ENCODE data around the gene NUTM2A. TPM values are rescaled to one million over a fixed set of nuclear protein-coding genes. Genes with fewer than 3 reads are reported as not detected.
"Not testable (repeated sequence)": the region's sequence is repeated elsewhere in the genome, so short reads cannot be mapped to it uniquely, and the experiment has no call there.

NUTM2A gene
- polyA plus RNA-seq (2013, experiment 1 of 2): 0.32 TPM
- polyA plus RNA-seq (2013, experiment 2 of 2): 0.32 TPM

DNA sequence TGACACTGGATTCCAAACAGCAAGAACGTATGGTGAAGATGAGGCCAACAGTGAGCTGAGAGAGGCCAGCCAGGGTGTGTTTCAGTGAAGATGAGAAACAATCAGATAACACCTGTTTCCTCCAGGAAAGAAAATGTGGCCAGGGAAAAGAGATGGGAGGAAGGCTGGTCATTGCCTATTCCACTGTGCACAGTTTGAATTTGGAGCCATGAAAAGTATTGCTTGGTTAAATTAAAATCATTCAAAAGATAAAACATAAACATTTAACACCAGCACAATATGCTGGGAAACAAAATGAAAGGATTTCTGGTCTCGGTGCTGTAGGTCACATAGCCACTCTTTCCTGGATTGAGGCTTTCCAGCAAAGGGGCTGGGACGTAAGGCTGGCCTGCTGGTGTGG is at the start of gene NUTM2A:
TSS of gene NUTM2A (plus strand) at position 301 of the 400 bp plus-strand sequence. CDS start 383 bp downstream, outside the sequence.
- H3K36me3 ChIP-seq (ENCODE audit: control insufficient read depth, insufficient read depth, low read length); H3K18ac ChIP-seq (ENCODE audit: low read length); H3K4me2 ChIP-seq (ENCODE audit: low read length); H3K4me3 ChIP-seq (ENCODE audit: low read length); H4K5ac ChIP-seq (ENCODE audit: low read length); H3K4ac ChIP-seq (ENCODE audit: low read depth, low read length); H3K56ac ChIP-seq (ENCODE audit: low read length); H3K23ac ChIP-seq (ENCODE audit: low read length); H4K8ac ChIP-seq (ENCODE audit: low read depth, low read length); DNase-seq; H2BK5ac ChIP-seq (ENCODE audit: low read length); H3K27me3 ChIP-seq (ENCODE audit: insufficient read depth, low read length, poor library complexity); H3K79me2 ChIP-seq (ENCODE audit: control insufficient read depth, insufficient read depth, low read length); H2AK5ac ChIP-seq (ENCODE audit: low read length); H3K4me1 ChIP-seq (ENCODE audit: control insufficient read depth, low read depth, low read length); H3K27ac ChIP-seq (ENCODE audit: low read depth, low read length); H3K79me1 ChIP-seq (ENCODE audit: low read length); H2BK120ac ChIP-seq (ENCODE audit: low read depth, low read length); H2BK15ac ChIP-seq (replicated peaks; ENCODE audit: low read depth); H3K9ac ChIP-seq (ENCODE audit: low read length): not testable (repeated sequence)
- WGBS (ENCODE audit: extremely low coverage, insufficient coverage, low lambda C conversion rate): no CpG with 5 or more reads among the region's 3 CpGs

DNA sequence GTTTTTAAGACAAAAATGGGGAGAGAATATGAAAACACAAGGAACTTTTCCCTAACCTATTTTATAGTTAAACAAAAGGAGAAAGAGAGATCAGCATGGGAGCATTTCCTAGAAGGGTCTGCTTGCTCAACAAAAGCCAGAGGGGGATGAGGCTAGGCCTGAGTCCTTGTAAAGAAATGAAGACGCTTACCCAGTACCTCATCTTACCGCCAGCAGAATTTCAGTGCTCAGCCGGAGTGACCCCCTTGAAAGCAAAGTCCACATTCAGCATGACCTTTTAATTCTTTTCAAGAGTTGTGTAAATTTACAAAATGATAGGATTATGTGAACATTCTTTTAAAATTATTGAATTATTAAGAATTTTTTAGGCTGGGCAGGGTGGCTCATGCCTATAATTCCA is 47.7 kb upstream of the NUTM2A start:
- not testable (repeated sequence) for H3K23ac ChIP-seq (ENCODE audit: low read length); H3K27ac ChIP-seq (ENCODE audit: low read depth, low read length); H4K5ac ChIP-seq (ENCODE audit: low read length); H2BK15ac ChIP-seq (replicated peaks; ENCODE audit: low read depth); H3K4ac ChIP-seq (ENCODE audit: low read depth, low read length); H3K4me3 ChIP-seq (ENCODE audit: low read length); H3K4me2 ChIP-seq (ENCODE audit: low read length); H2BK120ac ChIP-seq (ENCODE audit: low read depth, low read length); H3K4me1 ChIP-seq (ENCODE audit: control insufficient read depth, low read depth, low read length); H2AK5ac ChIP-seq (ENCODE audit: low read length); H3K56ac ChIP-seq (ENCODE audit: low read length); H3K9ac ChIP-seq (ENCODE audit: low read length); H3K36me3 ChIP-seq (ENCODE audit: control insufficient read depth, insufficient read depth, low read length); DNase-seq; H3K79me1 ChIP-seq (ENCODE audit: low read length); H3K27me3 ChIP-seq (ENCODE audit: insufficient read depth, low read length, poor library complexity); H3K18ac ChIP-seq (ENCODE audit: low read length); H4K8ac ChIP-seq (ENCODE audit: low read depth, low read length); H3K79me2 ChIP-seq (ENCODE audit: control insufficient read depth, insufficient read depth, low read length); H2BK5ac ChIP-seq (ENCODE audit: low read length)
- no CpG with 5 or more reads among the region's 3 CpGs for WGBS (ENCODE audit: extremely low coverage, insufficient coverage, low lambda C conversion rate)

- not testable (repeated sequence) for H3K79me1 ChIP-seq (ENCODE audit: low read length); H3K36me3 ChIP-seq (ENCODE audit: control insufficient read depth, insufficient read depth, low read length); H3K27me3 ChIP-seq (ENCODE audit: insufficient read depth, low read length, poor library complexity); H2BK15ac ChIP-seq (replicated peaks; ENCODE audit: low read depth); H3K4me2 ChIP-seq (ENCODE audit: low read length); DNase-seq; H3K27ac ChIP-seq (ENCODE audit: low read depth, low read length); H3K4me1 ChIP-seq (ENCODE audit: control insufficient read depth, low read depth, low read length); H3K4ac ChIP-seq (ENCODE audit: low read depth, low read length); H2BK5ac ChIP-seq (ENCODE audit: low read length); H3K23ac ChIP-seq (ENCODE audit: low read length); H4K8ac ChIP-seq (ENCODE audit: low read depth, low read length); H3K4me3 ChIP-seq (ENCODE audit: low read length); H3K56ac ChIP-seq (ENCODE audit: low read length); H2AK5ac ChIP-seq (ENCODE audit: low read length); H2BK120ac ChIP-seq (ENCODE audit: low read depth, low read length); H3K79me2 ChIP-seq (ENCODE audit: control insufficient read depth, insufficient read depth, low read length); H4K5ac ChIP-seq (ENCODE audit: low read length); H3K9ac ChIP-seq (ENCODE audit: low read length); H3K18ac ChIP-seq (ENCODE audit: low read length)
- no CpG with 5 or more reads among the region's 6 CpGs for WGBS (ENCODE audit: extremely low coverage, insufficient coverage, low lambda C conversion rate)
Observed at GRCh38 chr10:87184421-87184820, 40.8 kb upstream of the NUTM2A start.

DNA sequence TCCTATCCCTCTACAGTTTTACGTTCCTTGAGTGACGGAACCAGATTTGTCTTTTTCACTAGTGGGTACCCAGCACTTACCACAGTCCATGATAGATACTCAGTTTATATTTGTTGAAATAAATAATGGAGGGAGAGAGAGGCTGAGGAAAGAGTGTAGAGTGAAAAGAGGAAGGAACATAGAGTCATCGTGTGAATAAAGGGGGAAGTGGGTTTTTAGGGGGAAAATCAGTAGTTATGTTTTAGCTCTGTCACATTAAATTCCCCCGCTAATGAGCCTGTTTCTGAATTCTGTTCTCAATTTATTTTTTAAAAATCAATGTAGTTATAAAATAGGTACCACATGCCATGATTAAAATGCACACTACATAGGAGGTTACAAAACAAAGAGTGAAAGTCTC is 39.2 kb upstream of the NUTM2A start:
- not testable (repeated sequence) for H2AK5ac ChIP-seq (ENCODE audit: low read length); H4K5ac ChIP-seq (ENCODE audit: low read length); H3K23ac ChIP-seq (ENCODE audit: low read length); H3K9ac ChIP-seq (ENCODE audit: low read length); H3K79me2 ChIP-seq (ENCODE audit: control insufficient read depth, insufficient read depth, low read length); H3K79me1 ChIP-seq (ENCODE audit: low read length); H2BK5ac ChIP-seq (ENCODE audit: low read length); H2BK15ac ChIP-seq (replicated peaks; ENCODE audit: low read depth); H4K8ac ChIP-seq (ENCODE audit: low read depth, low read length); H3K4me1 ChIP-seq (ENCODE audit: control insufficient read depth, low read depth, low read length); H3K27ac ChIP-seq (ENCODE audit: low read depth, low read length); H3K27me3 ChIP-seq (ENCODE audit: insufficient read depth, low read length, poor library complexity); H2BK120ac ChIP-seq (ENCODE audit: low read depth, low read length); H3K4me2 ChIP-seq (ENCODE audit: low read length); DNase-seq; H3K56ac ChIP-seq (ENCODE audit: low read length); H3K4me3 ChIP-seq (ENCODE audit: low read length); H3K4ac ChIP-seq (ENCODE audit: low read depth, low read length); H3K36me3 ChIP-seq (ENCODE audit: control insufficient read depth, insufficient read depth, low read length); H3K18ac ChIP-seq (ENCODE audit: low read length)
- no CpG with 5 or more reads among the region's 4 CpGs for WGBS (ENCODE audit: extremely low coverage, insufficient coverage, low lambda C conversion rate)

DNA sequence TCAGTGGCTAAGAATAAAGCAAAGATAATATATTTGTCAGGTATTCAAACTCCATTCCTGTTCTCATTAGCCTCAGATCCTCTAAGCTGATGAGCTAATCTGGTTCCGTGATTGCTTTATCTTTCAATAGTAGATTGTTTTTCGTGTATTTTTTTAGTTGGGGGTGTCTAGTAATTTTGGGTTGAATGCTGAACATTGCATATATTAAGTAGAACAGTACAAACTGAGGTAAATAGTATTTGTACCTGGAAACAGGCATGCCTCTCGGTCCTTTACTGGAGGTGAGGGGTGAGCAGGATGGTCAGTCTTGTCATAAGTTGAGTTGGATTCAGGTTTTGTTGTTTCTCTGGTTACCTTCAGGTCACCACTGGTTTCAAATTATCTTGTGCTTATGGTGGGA is 37.7 kb upstream of the NUTM2A start:
- not testable (repeated sequence) for H4K8ac ChIP-seq (ENCODE audit: low read depth, low read length); H3K79me2 ChIP-seq (ENCODE audit: control insufficient read depth, insufficient read depth, low read length); H3K36me3 ChIP-seq (ENCODE audit: control insufficient read depth, insufficient read depth, low read length); H2BK15ac ChIP-seq (replicated peaks; ENCODE audit: low read depth); H4K5ac ChIP-seq (ENCODE audit: low read length); H3K4me3 ChIP-seq (ENCODE audit: low read length); H3K9ac ChIP-seq (ENCODE audit: low read length); H3K27me3 ChIP-seq (ENCODE audit: insufficient read depth, low read length, poor library complexity); DNase-seq; H3K4me2 ChIP-seq (ENCODE audit: low read length); H2BK5ac ChIP-seq (ENCODE audit: low read length); H2BK120ac ChIP-seq (ENCODE audit: low read depth, low read length); H3K27ac ChIP-seq (ENCODE audit: low read depth, low read length); H3K18ac ChIP-seq (ENCODE audit: low read length); H3K79me1 ChIP-seq (ENCODE audit: low read length); H2AK5ac ChIP-seq (ENCODE audit: low read length); H3K56ac ChIP-seq (ENCODE audit: low read length); H3K23ac ChIP-seq (ENCODE audit: low read length); H3K4me1 ChIP-seq (ENCODE audit: control insufficient read depth, low read depth, low read length); H3K4ac ChIP-seq (ENCODE audit: low read depth, low read length)
- WGBS (ENCODE audit: extremely low coverage, insufficient coverage, low lambda C conversion rate): 100% methylated on average over 1 of the region's 3 CpGs

DNA sequence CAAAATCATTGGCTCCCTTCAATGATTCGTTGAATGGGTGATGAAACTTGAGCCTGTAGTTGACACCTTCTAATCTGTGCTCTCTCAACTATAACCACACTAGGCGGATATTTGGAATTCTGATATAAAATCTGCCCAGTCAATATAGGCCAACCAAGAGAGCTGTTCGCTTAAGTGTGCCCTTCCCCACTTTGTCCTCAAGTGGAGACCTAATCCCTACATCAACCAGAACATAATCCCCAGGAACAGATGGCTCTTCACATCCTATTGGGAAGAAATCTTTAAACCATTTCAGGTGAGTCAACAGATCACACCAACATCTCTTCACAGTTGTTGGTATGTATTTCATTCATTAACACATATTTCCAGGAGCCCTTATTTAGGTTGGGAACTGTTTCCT is 33.4 kb upstream of the NUTM2A start:
- not testable (repeated sequence) for H4K8ac ChIP-seq (ENCODE audit: low read depth, low read length); H2BK15ac ChIP-seq (replicated peaks; ENCODE audit: low read depth)

More for the DNA sequence above, 33.4 kb upstream of the NUTM2A start:
- H3K36me3 ChIP-seq (ENCODE audit: control insufficient read depth, insufficient read depth, low read length); H3K79me1 ChIP-seq (ENCODE audit: low read length); DNase-seq; H2BK120ac ChIP-seq (ENCODE audit: low read depth, low read length); H3K4me2 ChIP-seq (ENCODE audit: low read length); H3K4me3 ChIP-seq (ENCODE audit: low read length); H3K23ac ChIP-seq (ENCODE audit: low read length); H3K9ac ChIP-seq (ENCODE audit: low read length); H3K4me1 ChIP-seq (ENCODE audit: control insufficient read depth, low read depth, low read length); H3K18ac ChIP-seq (ENCODE audit: low read length); H2BK5ac ChIP-seq (ENCODE audit: low read length); H2AK5ac ChIP-seq (ENCODE audit: low read length); H3K27ac ChIP-seq (ENCODE audit: low read depth, low read length); H3K27me3 ChIP-seq (ENCODE audit: insufficient read depth, low read length, poor library complexity); H4K5ac ChIP-seq (ENCODE audit: low read length); H3K4ac ChIP-seq (ENCODE audit: low read depth, low read length); H3K79me2 ChIP-seq (ENCODE audit: control insufficient read depth, insufficient read depth, low read length); H3K56ac ChIP-seq (ENCODE audit: low read length): not testable (repeated sequence)
- WGBS (ENCODE audit: extremely low coverage, insufficient coverage, low lambda C conversion rate): no CpG with 5 or more reads among the region's 3 CpGs
